HG03060 (cell line): ENCODE results near the gene OR2AG2.

Experiments
- ATAC-seq: cut with Tn5 transposase; IDR thresholded peaks from one replicate; pipeline ENCODE4 v1.9.1; 2021; ENCODE audit warnings: low read depth, moderate number of reproducible peaks; ENCODE audit not compliant: unreplicated experiment

Gene OR2AG2

DNA sequence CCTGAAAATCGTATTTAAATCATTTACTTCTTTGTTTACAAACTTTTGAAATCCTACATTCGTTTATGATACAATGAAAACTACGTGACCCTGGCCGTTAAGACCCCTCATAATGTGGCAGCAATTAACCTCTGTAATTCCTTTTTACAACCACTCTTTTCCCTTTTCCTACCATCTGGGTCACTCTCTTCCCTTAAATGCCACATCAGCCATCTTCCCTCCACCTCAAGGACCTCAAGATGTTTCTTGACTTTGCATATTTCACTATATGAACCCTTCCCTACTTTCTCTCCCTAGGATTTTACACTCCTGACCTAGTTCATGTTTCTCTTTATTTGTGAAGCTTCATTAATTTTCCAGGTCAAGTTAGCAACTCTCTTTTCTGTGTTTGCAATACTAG, 26.8 kb downstream of the OR2AG2 start:
- no peak for ATAC-seq

- no peak for ATAC-seq
Measured at GRCh38 chr11:6742260-6742659, 29.5 kb downstream of the OR2AG2 start.

DNA sequence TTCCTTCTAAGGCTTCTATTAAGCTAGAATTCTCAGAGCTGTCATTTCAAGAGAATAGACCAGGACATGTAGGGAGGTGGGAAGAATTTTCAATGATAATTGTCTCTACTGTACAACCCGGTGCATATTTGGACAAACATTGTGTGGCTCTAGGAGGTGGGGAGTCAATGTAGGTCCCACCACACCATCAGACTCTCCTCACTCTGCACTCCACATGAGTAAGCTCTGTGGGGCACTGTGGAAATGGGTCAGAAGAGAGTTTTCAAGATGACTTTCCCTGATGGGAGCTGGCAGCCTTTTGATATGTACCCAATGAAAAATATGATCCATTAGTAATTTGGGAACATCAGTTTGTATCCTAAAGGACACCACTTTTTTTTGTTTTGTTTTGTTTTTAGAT, 33.2 kb downstream of the OR2AG2 start:
- ATAC-seq, result no peak

DNA sequence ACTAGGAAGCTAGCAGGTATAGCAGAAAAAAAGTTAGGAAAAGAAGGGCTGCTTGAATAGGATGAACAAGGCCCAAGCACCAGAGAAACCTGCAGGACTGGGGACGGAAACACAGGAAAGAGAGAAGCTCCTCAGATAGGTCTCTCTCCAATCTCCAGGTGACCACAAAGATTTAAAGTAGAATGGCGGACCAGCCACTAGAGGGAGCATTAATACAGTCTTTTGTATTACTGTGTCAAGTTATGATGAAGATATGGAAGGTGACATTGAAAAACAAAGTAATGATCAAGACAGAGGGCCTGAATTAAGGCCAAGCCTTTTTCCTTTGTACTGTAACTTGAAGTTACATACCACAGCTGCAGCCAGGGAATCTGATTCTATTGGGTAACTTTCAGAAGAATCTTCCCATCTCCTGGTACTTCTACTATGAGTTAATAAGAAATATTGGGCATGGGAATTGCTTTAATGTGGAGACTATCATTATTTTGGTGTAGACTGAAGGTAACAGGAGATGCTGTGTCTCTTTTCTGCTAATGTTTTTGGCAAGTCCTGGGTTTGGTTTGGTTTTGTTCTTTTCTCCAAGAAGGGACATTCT, 33.8 kb downstream of the OR2AG2 start:
- peak; percentile 78 for ATAC-seq

GRCh38 chr11:6736495-6737121, 35.2 kb downstream of the OR2AG2 start:
- ATAC-seq, result no peak

DNA sequence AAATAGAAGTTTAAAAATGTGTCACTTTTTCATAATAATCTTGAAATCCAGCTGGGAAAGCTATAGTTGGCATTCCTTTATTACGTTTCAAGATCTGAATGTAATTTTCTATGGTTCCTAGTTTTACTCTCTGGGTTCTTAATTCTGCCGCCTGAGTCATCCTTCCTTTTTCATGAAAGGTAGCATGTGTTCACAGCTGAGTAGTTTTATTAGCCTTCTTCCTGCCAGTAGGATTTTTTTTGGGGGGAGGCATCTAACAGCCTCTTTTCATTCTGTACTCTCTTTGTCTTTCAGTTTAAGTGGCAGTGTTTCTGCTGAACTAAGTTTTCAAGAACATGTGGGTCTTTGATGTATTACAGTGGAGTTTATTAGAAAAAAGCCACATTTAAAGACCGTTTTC, 36.5 kb downstream of the OR2AG2 start:
- no peak for ATAC-seq

DNA sequence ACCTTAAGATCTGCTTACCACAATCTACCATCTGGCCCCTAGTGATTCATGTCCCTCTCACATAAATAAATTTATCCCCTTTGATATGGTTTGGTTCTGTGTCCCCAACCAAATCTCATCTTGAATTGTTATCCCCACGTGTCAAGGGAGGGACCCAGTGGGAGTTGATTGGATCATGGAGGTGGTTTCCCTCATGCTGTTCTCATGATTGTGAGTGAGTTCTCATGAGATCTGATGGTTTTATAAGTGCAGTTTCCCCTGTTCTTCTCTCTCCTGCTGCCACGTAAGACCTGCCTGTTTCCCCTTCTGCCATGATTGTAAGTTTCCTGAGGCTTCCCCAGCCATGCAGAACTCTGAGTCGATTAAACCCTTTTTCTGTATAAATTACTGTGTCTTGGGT, 37.2 kb downstream of the OR2AG2 start:
- no peak for ATAC-seq

- no peak for ATAC-seq
Measured at GRCh38 chr11:6733326-6734275, 38.2 kb downstream of the OR2AG2 start.

DNA sequence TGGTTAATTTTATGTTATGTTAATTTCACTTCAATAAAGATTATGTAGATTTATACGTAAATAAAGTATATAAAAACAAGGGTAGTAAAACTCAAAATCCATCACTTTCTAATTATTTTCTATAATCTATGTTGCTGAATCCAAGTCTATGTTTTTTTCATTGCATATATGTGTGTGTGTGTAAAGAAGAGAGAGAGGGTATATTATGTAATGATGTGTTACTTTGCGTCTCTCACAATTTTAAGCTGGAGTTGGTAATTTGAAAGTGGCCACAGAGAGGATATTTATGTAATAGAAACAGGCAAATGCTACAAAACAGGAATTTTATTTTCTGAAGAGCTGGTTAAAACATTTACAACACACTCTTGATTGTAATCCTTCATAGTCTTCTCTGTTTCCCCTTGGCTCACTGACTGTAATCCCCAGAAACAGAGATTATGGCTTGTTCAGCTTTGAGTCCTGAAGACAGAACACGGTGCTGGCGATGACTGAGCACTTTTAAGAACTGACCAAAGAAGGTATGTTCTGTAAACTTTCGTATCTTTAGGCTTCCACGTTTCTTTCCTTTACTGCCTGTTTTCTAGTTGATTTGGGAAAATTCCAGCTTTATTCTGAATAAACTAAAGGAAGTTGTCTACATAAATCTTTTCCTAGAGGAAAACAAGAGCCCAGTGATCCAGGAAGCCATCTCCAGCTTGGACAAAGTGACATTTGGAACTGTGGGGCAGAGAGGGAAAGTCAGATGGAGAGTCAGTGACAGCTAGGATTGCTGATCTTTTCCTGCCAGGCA, 43.6 kb downstream of the OR2AG2 start:
- ATAC-seq, result no peak

- ATAC-seq, result no peak
Measured at GRCh38 chr11:6725386-6725896, 46.3 kb downstream of the OR2AG2 start.

GRCh38 chr11:6724013-6724412, 47.8 kb downstream of the OR2AG2 start:
- no peak for ATAC-seq

GRCh38 chr11:6721343-6721742, 50.4 kb downstream of the OR2AG2 start:
- no peak for ATAC-seq

DNA sequence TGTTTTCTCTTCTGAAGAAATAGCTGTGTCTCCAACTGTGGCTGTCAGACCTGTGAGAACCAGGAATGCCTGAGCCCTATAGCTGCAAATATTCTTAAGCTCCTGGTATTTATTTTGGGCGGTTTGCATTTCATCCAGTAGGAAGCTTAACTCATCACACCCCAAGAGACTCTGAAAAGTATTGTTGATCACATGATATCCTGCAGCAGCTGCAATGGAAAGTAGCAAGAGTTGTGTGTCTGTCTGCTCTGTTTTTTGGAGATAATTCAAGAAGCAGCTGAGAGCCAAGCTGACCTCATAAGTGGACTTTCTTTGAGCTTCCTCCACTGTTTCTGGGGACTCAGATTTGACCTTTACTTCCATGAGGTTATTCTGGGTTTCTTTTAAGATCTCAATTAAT, 52.2 kb downstream of the OR2AG2 start:
- no peak for ATAC-seq

- ATAC-seq, result no peak
Measured at GRCh38 chr11:6717426-6717825, 54.4 kb downstream of the OR2AG2 start.
